CD4-positive, alpha-beta memory T cell (primary cell): ENCODE measurements around the gene PERM1. TPM values are rescaled to one million over a fixed set of nuclear protein-coding genes. Genes with fewer than 3 reads are reported as not detected.

ENCODE experiments used
- CTCF ChIA-PET: fragments of 350-600 bp; sonication (Branson Sonifier 250); formaldehyde crosslinking; loops from one replicate; lab custom pipeline; 2021; ENCODE audit warnings: inconsistent platforms; ENCODE audit not compliant: partially characterized antibody; lab: Charles Lee
- POLR2A ChIA-PET: fragments of 350-600 bp; sonication (Branson Sonifier 250); formaldehyde crosslinking; loops from one replicate; lab custom pipeline; 2021; ENCODE audit not compliant: partially characterized antibody; lab: Charles Lee
- DNase-seq, 5 donors: peaks; one replicate each; pipeline versions ENCODE4 v3.0.0 to v3.0.0-alpha.2; 2020 to 2022; ENCODE audit warnings: mixed read lengths in 1 of 5
- H3K27ac ChIP-seq: one replicate; pipeline ENCODE4 v1.7.0; 2013; ENCODE audit warnings: low read depth, low read length
- H3K27me3 ChIP-seq: 2 replicates; pipeline ENCODE4 v1.7.0; 2013; ENCODE audit warnings: mild to moderate bottlenecking, low read length, moderate library complexity; ENCODE audit not compliant: insufficient read depth
- H3K36me3 ChIP-seq: 2 replicates; pipeline ENCODE4 v1.7.0; 2013; ENCODE audit warnings: mild to moderate bottlenecking, low read length, moderate library complexity; ENCODE audit not compliant: insufficient read depth
- H3K4me1 ChIP-seq: 2 replicates; pipeline ENCODE4 v1.7.0; 2013; ENCODE audit warnings: mild to moderate bottlenecking, low read length, moderate library complexity; ENCODE audit not compliant: insufficient read depth
- H3K4me3 ChIP-seq, 2 donors: one replicate each; pipeline ENCODE4 v1.7.0; 2013; ENCODE audit warnings: low read length in 2 of 2, mild to moderate bottlenecking in 1 of 2
- H3K9me3 ChIP-seq, 2 donors: one replicate each; pipeline ENCODE4 v1.7.0; 2013; ENCODE audit warnings: low read length in 2 of 2, control low read depth in 1 of 2; ENCODE audit not compliant: control insufficient read depth in 1 of 2
- H3K27ac Mint-ChIP-seq, 7 donors: one replicate each; pipeline ENCODE4 v1.8.0; 2020 to 2021; ENCODE audit warnings: mixed read lengths in 7 of 7, mild to moderate bottlenecking in 6 of 7, inconsistent platforms in 3 of 7, moderate library complexity in 3 of 7
- H3K27me3 Mint-ChIP-seq, 2 donors: one replicate each; pipeline ENCODE4 v1.8.0; 2020 to 2021; ENCODE audit warnings: mixed read lengths in 2 of 2
- H3K36me3 Mint-ChIP-seq, 2 donors: one replicate each; pipeline ENCODE4 v1.8.0; 2020 to 2021; ENCODE audit warnings: mixed read lengths in 2 of 2, inconsistent platforms in 1 of 2, mild to moderate bottlenecking in 1 of 2
- H3K4me1 Mint-ChIP-seq, 4 donors: one replicate each; pipeline ENCODE4 v1.8.0; 2020 to 2021; ENCODE audit warnings: mixed read lengths in 4 of 4, mild to moderate bottlenecking in 1 of 4
- H3K4me3 Mint-ChIP-seq, 8 donors: one replicate each; pipeline ENCODE4 v1.8.0; 2020 to 2021; ENCODE audit warnings: mixed read lengths in 8 of 8, mild to moderate bottlenecking in 7 of 8, moderate library complexity in 6 of 8, inconsistent platforms in 3 of 8
- H3K9me3 Mint-ChIP-seq, 8 donors: one replicate each; pipeline ENCODE4 v1.8.0; 2020 to 2021; ENCODE audit warnings: mixed read lengths in 8 of 8, mild to moderate bottlenecking in 5 of 8, inconsistent platforms in 3 of 8, moderate library complexity in 1 of 8
- intact Hi-C: fragments of 100-400 bp; cut with micrococcal nuclease; formaldehyde crosslinking; loops from one replicate; pipeline ENCODE4 v1.15.1; 2023
- polyA plus RNA-seq, 2 donors: library from polyadenylated mRNA; unstranded; fragments of 300-500 nt; fragmentation: Illumina TruSeq; gene quantifications; one replicate each; pipeline ENCODE4 v1.2.3, GENCODE V29; 2021
- total RNA-seq, 2 experiments: library from RNA; stranded (reverse); gene quantifications; one replicate each; pipeline ENCODE4 v1.2.3, GENCODE V29; 2021

Gene PERM1
- total and polyA plus RNA-seq, 4 experiments from 2014 or later, result 0.16 TPM; not detected in 3

DNA sequence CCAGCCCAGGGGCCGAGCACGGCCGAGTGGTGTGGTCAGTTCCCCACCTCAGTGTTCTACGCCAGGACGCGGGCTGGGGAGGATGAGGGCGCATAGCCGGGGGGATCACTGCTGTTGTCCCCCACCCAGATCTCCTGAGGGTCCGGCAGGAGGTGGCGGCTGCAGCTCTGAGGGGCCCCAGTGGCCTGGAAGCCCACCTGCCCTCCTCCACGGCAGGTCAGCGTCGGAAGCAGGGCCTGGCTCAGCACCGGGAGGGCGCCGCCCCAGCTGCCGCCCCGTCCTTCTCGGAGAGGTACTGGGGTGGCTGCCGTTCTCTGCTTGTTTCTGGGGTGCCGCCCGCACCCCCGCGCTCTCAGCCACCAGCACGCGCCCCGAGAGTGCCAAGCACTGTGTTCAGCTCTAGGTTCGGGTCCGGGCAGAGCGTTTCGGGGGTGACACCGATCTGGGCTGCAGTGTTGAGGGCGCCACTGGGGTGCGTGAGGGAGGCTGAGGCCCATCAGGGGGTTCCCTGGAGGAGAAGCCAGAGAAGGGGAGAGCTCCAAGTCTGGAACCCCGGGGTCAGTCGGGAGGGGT is 40.8 kb downstream of the PERM1 start:
- ChIA-PET POLR2A (interaction anchor here (1.2 to 1.7 kb wide), 3 partner anchors 16 to 21 kb away, joined by 3 to 6 read pairs (median 3); partner anchors contain the start of gene NOC2L), CTCF (no interaction called here)
- no peak for DNase-seq
- Mint-ChIP-seq H3K4me1 (peaks cover 2 to 14% (median 8%) of the 10 kb centered on the region in 4 donors), H3K27me3 (peaks cover 6 to 13% of the 10 kb centered on the region in 2 donors), H3K36me3 (peaks cover 11 to 13% of the 10 kb centered on the region in 2 donors), H3K9me3 (no peaks in the 10 kb centered on the region), H3K4me3 (peak overlapping the region; percentile 55 to 85 (median 78)), H3K27ac (peak overlapping the region in 1 of 7 donors; percentile 66)
- peaks cover 19% of the 10 kb centered on the region for H3K4me1 ChIP-seq
- intact Hi-C loops, result no loop called here
- no peaks in the 10 kb centered on the region for H3K9me3 ChIP-seq
- peak overlapping the region in 1 of 2 donors; percentile 9 for H3K4me3 ChIP-seq
- H3K36me3 ChIP-seq, result no peaks in the 10 kb centered on the region
- no peak overlapping the region for H3K27ac ChIP-seq
- H3K27me3 ChIP-seq, result peaks cover 7% of the 10 kb centered on the region

DNA sequence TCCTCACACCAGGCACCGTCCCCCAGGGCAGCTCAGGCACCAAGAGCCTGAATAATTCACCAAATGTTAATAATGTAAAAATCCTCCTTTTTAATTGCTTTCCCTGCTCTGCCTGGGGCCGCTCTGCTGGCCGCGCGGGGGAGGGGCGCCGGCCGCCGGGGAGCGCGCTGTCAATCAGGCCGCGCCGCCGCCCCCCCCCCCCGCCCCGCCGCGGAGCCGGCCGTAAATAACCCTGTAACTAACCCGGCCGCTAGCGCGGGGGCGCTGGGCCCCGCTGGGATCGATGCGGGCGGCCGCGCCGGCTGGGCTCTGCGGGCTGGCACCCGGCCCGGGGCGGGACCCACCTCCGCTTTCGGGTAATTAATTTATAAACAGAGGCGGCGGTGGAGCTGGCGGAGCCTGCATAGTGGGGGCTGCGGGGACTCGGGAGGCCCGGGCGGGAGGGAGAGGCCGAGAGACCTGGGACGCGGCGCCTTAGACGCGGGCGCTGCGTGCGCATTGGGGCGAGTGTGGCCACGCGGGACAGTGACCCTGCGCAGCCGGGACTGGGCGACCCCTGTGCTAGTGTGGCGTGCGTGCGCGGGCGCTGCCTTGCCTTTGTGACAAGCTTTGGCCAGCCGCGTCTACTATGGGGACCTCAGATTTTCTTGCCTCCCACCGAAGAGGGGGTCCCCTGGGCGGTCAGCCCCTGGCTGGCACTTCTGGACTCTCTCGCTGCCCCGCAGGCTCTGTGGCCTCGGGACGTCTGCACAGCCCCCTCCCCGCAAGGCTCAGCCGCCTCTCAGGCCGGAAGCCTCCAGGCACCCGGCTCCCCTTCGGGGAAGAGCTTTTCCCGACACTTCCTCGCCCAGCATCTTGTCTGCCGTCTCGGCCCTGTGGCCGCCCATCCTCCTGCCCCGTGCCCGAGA is 41.5 kb downstream of the PERM1 start:
- intact Hi-C loops, result no loop called here
- no peaks in the 10 kb centered on the region for H3K9me3 Mint-ChIP-seq

DNA sequence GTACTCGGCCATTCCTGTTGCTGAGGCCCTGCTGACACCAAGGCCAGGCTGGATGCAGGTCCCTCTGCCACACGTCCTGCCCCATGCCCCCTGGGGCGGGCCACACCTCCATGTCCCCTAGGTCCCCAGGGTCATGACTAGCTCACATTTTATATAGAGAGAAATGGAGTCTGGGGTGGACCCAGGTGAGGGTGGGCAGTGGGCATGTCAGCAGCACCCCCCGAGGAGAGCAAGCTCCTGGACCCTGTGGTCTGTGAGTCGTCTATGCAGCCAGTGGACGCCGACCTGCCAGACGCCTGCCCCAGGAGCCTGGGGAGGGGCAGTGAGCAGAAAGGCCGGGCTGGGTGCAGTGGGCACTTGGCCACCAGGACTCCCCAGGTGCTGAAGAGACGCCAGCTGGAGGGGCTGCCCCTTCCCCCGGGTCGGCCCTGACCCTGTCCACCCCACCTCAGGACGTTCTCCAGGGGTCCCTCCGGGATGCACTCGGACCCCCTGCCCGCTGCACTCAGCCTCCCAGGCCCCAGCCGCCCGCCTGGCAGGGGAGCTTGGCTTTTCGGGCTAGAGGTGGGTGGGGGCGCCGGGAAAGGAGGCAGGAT is 42.3 kb downstream of the PERM1 start:
- peak overlapping the region in 3 of 8 donors; percentile 24 to 49 (median 36) for H3K4me3 Mint-ChIP-seq
- ChIA-PET CTCF (no interaction called here), POLR2A (interaction anchor here (1.1 kb wide), 1 partner anchor 27 kb away, joined by 4 read pairs; the partner anchor contains the start of gene PLEKHN1)
- Histone ChIP-seq H3K27me3 (peaks cover 7% of the 10 kb centered on the region), H3K36me3 (no peaks in the 10 kb centered on the region), H3K27ac (no peak overlapping the region), H3K4me3 (no peak overlapping the region), H3K9me3 (no peaks in the 10 kb centered on the region), H3K4me1 (peaks cover 19% of the 10 kb centered on the region)
- H3K36me3 Mint-ChIP-seq, result peaks cover 0 to under 1% of the 10 kb centered on the region in 2 donors
- intact Hi-C loops, result no loop called here
- peaks cover 4 to 14% (median 9%) of the 10 kb centered on the region in 4 donors for H3K4me1 Mint-ChIP-seq
- peaks cover 9 to 19% of the 10 kb centered on the region in 2 donors for H3K27me3 Mint-ChIP-seq
- no peak for DNase-seq
- H3K9me3 Mint-ChIP-seq, result no peaks in the 10 kb centered on the region
- no peak overlapping the region for H3K27ac Mint-ChIP-seq

More for the DNA sequence above, 41.5 kb downstream of the PERM1 start:
- peaks cover 5 to 6% of the 10 kb centered on the region in 2 donors for H3K36me3 Mint-ChIP-seq
- CTCF ChIA-PET, result no interaction called here
- Histone ChIP-seq H3K27me3 (peaks cover 7% of the 10 kb centered on the region), H3K4me3 (peak overlapping the region in 1 of 2 donors; percentile 9), H3K27ac (no peak overlapping the region), H3K36me3 (no peaks in the 10 kb centered on the region), H3K9me3 (no peaks in the 10 kb centered on the region), H3K4me1 (peaks cover 19% of the 10 kb centered on the region)
- no peak overlapping the region for H3K27ac Mint-ChIP-seq
- POLR2A ChIA-PET, result interaction anchor here (1.1 to 1.7 kb wide), 4 partner anchors 16 to 26 kb away, joined by 3 to 6 read pairs (median 4); partner anchors contain the start of genes NOC2L and PLEKHN1
- H3K4me3 Mint-ChIP-seq, result peak overlapping the region; percentile 48 to 85 (median 73)
- peaks cover 2 to 18% (median 8%) of the 10 kb centered on the region in 4 donors for H3K4me1 Mint-ChIP-seq
- DNase-seq, result no peak
- H3K27me3 Mint-ChIP-seq, result peaks cover 9 to 16% of the 10 kb centered on the region in 2 donors

DNA sequence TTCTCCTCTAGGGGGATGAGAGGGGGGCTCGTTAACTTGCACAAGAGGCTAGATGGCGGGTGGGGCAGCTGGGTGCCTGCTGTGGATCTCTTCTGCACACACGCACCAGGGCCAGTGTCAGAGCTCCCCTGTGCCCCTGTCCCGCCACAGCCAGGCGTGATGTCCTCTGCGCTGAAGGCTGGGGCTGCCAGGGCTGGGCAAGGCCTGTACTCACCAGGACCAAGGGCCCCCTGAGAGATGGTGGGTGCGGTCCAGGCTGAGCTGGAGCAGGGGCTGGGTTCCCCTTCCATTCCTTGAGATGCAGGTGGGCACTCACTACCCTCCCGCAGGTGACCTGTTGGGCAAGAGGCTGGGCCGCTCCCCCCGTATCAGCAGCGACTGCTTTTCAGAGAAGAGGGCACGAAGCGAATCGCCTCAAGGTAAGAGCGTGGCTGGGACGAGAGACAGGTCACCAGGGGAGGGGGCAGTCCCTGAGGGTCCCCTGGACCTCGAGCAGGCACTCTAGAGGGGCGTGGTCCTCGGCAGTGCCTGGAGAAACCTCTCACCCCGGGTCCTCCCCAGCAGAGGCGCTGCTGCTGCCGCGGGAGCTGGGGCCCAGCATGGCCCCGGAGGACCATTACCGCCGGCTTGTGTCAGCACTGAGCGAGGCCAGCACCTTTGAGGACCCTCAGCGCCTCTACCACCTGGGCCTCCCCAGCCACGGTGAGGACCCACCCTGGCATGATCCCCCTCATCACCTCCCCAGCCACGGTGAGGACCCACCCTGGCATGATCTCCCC is 43.0 kb downstream of the PERM1 start:
- Histone ChIP-seq H3K36me3 (no peaks in the 10 kb centered on the region), H3K4me1 (peaks cover 19% of the 10 kb centered on the region), H3K27ac (no peak overlapping the region), H3K27me3 (peaks cover 7% of the 10 kb centered on the region), H3K9me3 (no peaks in the 10 kb centered on the region), H3K4me3 (no peak overlapping the region)
- H3K4me1 Mint-ChIP-seq, result peaks cover 4 to 14% (median 9%) of the 10 kb centered on the region in 4 donors
- H3K4me3 Mint-ChIP-seq, result peak overlapping the region in 1 of 8 donors; percentile 49
- no peak overlapping the region for H3K27ac Mint-ChIP-seq
- ChIA-PET POLR2A (no interaction called here), CTCF (no interaction called here)
- no peak for DNase-seq
- intact Hi-C loops, result no loop called here
- no peaks in the 10 kb centered on the region for H3K36me3 Mint-ChIP-seq
- peaks cover 9 to 19% of the 10 kb centered on the region in 2 donors for H3K27me3 Mint-ChIP-seq
- no peaks in the 10 kb centered on the region for H3K9me3 Mint-ChIP-seq

DNA sequence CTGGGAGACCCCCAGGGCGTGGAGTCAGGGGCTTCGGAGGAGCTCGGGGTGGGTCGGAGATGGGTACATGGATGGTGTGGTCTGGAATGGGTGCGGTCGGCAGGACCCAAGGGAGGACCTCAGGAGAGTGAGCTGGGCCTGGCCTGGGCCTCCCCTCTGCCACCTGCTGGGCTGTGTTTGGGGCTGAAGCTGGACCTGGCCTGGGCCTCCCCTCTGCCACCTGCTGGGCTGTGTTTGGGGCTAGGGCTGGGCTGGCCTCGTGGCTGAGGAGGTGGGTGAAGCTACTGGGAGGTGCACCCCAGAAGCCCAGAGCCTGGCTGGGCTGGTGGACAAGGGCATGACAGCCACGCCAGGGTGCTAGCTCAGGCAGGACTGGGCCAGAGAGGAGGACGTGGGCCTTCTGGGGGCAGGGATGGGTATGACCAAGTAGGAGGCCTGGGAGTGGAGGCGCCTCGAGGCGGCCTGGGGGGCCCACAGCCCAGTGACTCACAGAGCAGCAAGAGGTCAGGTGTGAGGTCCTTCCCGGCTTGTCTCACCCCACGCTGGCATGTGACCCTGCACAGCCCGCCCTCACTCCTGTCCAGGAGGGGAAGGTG is 43.7 kb downstream of the PERM1 start:
- Mint-ChIP-seq H3K4me1 (peaks cover 4 to 14% (median 9%) of the 10 kb centered on the region in 4 donors), H3K27ac (no peak overlapping the region), H3K36me3 (no peaks in the 10 kb centered on the region), H3K9me3 (no peaks in the 10 kb centered on the region), H3K27me3 (peaks cover 9 to 19% of the 10 kb centered on the region in 2 donors), H3K4me3 (no peak overlapping the region)
- CTCF ChIA-PET, result no interaction called here
- Histone ChIP-seq H3K4me3 (no peak overlapping the region), H3K27ac (no peak overlapping the region), H3K4me1 (peaks cover 19% of the 10 kb centered on the region), H3K9me3 (no peaks in the 10 kb centered on the region), H3K27me3 (peaks cover 7% of the 10 kb centered on the region), H3K36me3 (no peaks in the 10 kb centered on the region)
- intact Hi-C loops, result no loop called here
- POLR2A ChIA-PET, result no interaction called here
- no peak for DNase-seq

DNA sequence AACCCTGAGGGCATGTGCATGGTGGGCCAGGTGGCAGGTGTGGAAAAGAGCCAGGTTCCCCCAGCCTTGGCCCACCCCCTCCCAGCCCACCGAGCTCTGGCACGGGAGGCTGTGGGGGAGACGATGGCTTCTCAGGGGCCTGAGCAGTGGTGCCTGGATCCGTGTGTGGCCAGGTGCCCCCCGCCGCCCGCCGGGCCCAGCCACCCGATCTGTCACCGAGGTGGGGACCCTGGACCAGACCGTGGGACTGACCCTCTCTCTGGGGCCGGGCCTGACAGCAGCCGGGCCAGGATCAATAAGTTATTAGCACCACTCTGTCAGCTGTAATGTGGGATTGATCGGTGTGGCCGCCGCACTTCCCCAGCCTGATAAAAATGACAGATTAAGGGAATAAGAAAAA is 44.4 kb downstream of the PERM1 start:
- Mint-ChIP-seq H3K4me1 (peaks cover 4 to 14% (median 9%) of the 10 kb centered on the region in 4 donors), H3K36me3 (no peaks in the 10 kb centered on the region), H3K27ac (no peak overlapping the region), H3K4me3 (no peak overlapping the region), H3K9me3 (no peaks in the 10 kb centered on the region), H3K27me3 (peaks cover 9 to 19% of the 10 kb centered on the region in 2 donors)
- no peak overlapping the region for H3K4me3 ChIP-seq
- no peak for DNase-seq
- ChIA-PET POLR2A (no interaction called here), CTCF (no interaction called here)
- peaks cover 13% of the 10 kb centered on the region for H3K4me1 ChIP-seq
- no peaks in the 10 kb centered on the region for H3K9me3 ChIP-seq
- H3K27ac ChIP-seq, result no peak overlapping the region
- H3K27me3 ChIP-seq, result peaks cover 7% of the 10 kb centered on the region
- intact Hi-C loops, result no loop called here
- H3K36me3 ChIP-seq, result no peaks in the 10 kb centered on the region
